HL-60 (cell line): ENCODE results near the gene DCN.

ENCODE experiments used
- DNase-seq, 2 experiments: peaks; one replicate each; pipeline ENCODE4 v3.0.0-alpha.2; 2010 to 2020; ENCODE audit warnings: low read depth in 1 of 2, low spot score in 1 of 2
- H3K27ac ChIP-seq: fragments of 250-450 bp; sonication (Bioruptor Pico); replicated peaks from 2 replicates; pipeline ENCODE4 v1.5.1; 2020; ENCODE audit warnings: mild to moderate bottlenecking, moderate library complexity
- H3K27me3 ChIP-seq: fragments of 250-450 bp; sonication (Bioruptor Pico); 2 replicates; pipeline ENCODE4 v1.5.1; 2021; ENCODE audit warnings: mild to moderate bottlenecking, moderate library complexity; ENCODE audit not compliant: insufficient read depth, poor library complexity, severe bottlenecking
- H3K4me3 ChIP-seq: replicated peaks from 2 replicates; pipeline ENCODE4 v1.5.1; 2011; ENCODE audit warnings: mild to moderate bottlenecking, control low read depth, low read length; ENCODE audit not compliant: insufficient read depth
- CTCF ChIP-seq: IDR thresholded peaks from one replicate; pipeline ENCODE4 v1.5.1; 2011; ENCODE audit warnings: low read length, control low read depth, inconsistent platforms; ENCODE audit not compliant: insufficient read depth
- GABPA ChIP-seq: IDR thresholded peaks from 2 replicates; pipeline ENCODE4 v1.6.1; 2012; ENCODE audit warnings: low read depth
- POLR2AphosphoS5 ChIP-seq: IDR thresholded peaks from 2 replicates; pipeline ENCODE4 v1.6.1; 2012; ENCODE audit warnings: low read depth
- REST ChIP-seq: IDR thresholded peaks from 2 replicates; pipeline ENCODE4 v1.6.1; 2012; ENCODE audit warnings: low read depth; ENCODE audit not compliant: insufficient replicate concordance
- SPI1 ChIP-seq: IDR thresholded peaks from 2 replicates; pipeline ENCODE4 v1.6.1; 2012; ENCODE audit warnings: low read depth, mild to moderate bottlenecking, borderline replicate concordance

DCN gene

GRCh38 chr12:91109148-91109564, 73.5 kb downstream of the DCN start:
- H3K27me3 ChIP-seq: no peaks in the 10 kb centered on the region
- no peak overlapping the region for H3K4me3 ChIP-seq
- H3K27ac ChIP-seq: no peak overlapping the region
- DNase-seq: peak; percentile 16 to 56
- TF ChIP-seq GABPA (no peak), POLR2AphosphoS5 (no peak), CTCF (peak; percentile 53)

- Histone ChIP-seq H3K27me3 (no peaks in the 10 kb centered on the region), H3K4me3 (no peak overlapping the region), H3K27ac (no peak overlapping the region)
- TF ChIP-seq CTCF: no peak
- no peak for TF ChIP-seq SPI1
- no peak for TF ChIP-seq REST
- no peak for TF ChIP-seq GABPA
- no peak for DNase-seq
These were observed 74.3 kb downstream of the DCN start for GRCh38 chr12:91108196-91108755.

- no peaks in the 10 kb centered on the region for H3K27me3 ChIP-seq
- H3K27ac ChIP-seq: no peak overlapping the region
- DNase-seq: no peak
- no peak overlapping the region for H3K4me3 ChIP-seq
- TF ChIP-seq CTCF: no peak
- TF ChIP-seq REST: no peak
- TF ChIP-seq POLR2AphosphoS5: no peak
- TF ChIP-seq SPI1: no peak
- no peak for TF ChIP-seq GABPA
These were observed 76.3 kb downstream of the DCN start for GRCh38 chr12:91106283-91106682.

GRCh38 chr12:91105807-91106206, 76.8 kb downstream of the DCN start:
- Histone ChIP-seq H3K4me3 (no peak overlapping the region), H3K27me3 (no peaks in the 10 kb centered on the region), H3K27ac (no peak overlapping the region)
- no peak for DNase-seq
- no peak for TF ChIP-seq GABPA
- TF ChIP-seq CTCF: no peak
- no peak for TF ChIP-seq REST
- TF ChIP-seq SPI1: no peak
- TF ChIP-seq POLR2AphosphoS5: no peak
